ENCODE measurements around the gene HAPLN1.

DNA sequence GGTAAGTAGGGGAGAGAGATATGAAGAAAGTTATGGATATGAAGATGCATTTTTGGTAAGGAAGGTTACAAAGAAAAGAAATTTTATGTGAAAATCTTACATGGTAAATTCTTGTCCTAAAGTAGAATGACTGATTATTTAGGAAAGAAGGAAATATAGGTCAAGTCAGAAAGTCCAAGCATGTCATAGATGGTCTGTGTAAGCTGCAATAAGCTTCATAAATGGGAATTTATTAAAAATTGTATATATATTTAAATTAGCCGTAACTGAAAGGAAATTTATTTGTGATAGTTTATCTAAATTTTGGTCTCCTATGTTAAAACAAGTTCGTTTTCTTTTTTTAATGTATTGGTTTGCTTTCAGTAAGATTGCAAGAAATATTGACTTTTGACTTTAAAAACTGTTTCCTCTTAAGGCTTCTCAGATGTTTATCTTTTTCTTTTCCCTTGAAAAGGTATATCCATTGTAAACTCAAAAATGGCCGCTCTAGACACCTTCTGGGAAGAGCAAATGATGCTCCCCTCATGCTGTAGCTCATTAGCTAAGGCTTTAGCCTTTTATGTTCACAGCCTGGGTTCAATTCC is 46.8 kb upstream of the HAPLN1 start:
- TF ChIP-seq CTCF (IDR thresholded peaks at IDR 0.05; ENCODE audit: poor library complexity): no peak
- TF ChIP-seq EZH2 (IDR thresholded peaks at IDR 0.05; ENCODE audit: borderline replicate concordance): no peak
- no peak for TF ChIP-seq EZH2phosphoT487 (IDR thresholded peaks at IDR 0.05; ENCODE audit: low read depth, severe bottlenecking, unreplicated experiment)
